Kidney (tissue), 14 donors: ENCODE results near the gene NOXO1. TPM values are rescaled to one million over a fixed set of nuclear protein-coding genes. Genes with fewer than 3 reads are reported as not detected.
"Not testable (repeated sequence)": the region's sequence is repeated elsewhere in the genome, so short reads cannot be mapped to it uniquely, and the experiment has no call there.

Experiments
- DNase-seq, 5 donors: peaks; one replicate each; pipeline ENCODE4 v3.0.0-alpha.2; 2013 to 2020
- FAIRE-seq: peaks from 2 replicates; lab custom pipeline; 2012; peaks lifted over from hg19 to GRCh38; lab: Jason Lieb, UNC
- H3K27ac ChIP-seq, 2 donors: one replicate each; pipeline ENCODE4 v1.7.0; 2013; ENCODE audit warnings: low read depth in 2 of 2, low read length in 2 of 2, inconsistent platforms in 1 of 2
- H3K27me3 ChIP-seq: one replicate; pipeline ENCODE4 v1.7.1; 2013; ENCODE audit warnings: low read length, inconsistent platforms; ENCODE audit not compliant: control insufficient read depth, insufficient read depth
- H3K36me3 ChIP-seq, 3 donors: one replicate each; pipeline versions ENCODE4 v1.7.0 to v1.7.1; 2013; ENCODE audit warnings: low read length in 3 of 3, control low read depth in 1 of 3, inconsistent platforms in 1 of 3; ENCODE audit not compliant: insufficient read depth in 3 of 3, control insufficient read depth in 2 of 3
- H3K4me1 ChIP-seq, 3 donors: one replicate each; pipeline versions ENCODE4 v1.7.0 to v1.7.1; 2013; ENCODE audit warnings: low read length in 3 of 3, inconsistent platforms in 1 of 3, low read depth in 1 of 3; ENCODE audit not compliant: control insufficient read depth in 2 of 3, insufficient read depth in 2 of 3
- H3K4me3 ChIP-seq, 3 donors: one replicate each; pipeline versions ENCODE4 v1.7.0 to v1.8.1; 2013; ENCODE audit warnings: low read length in 3 of 3, control low read depth in 1 of 3, inconsistent platforms in 1 of 3
- H3K9ac ChIP-seq, 3 donors: one replicate each; pipeline versions ENCODE4 v1.7.0 to v1.7.1; 2013; ENCODE audit warnings: low read length in 3 of 3, control low read depth in 1 of 3, inconsistent platforms in 1 of 3
- H3K9me3 ChIP-seq, 3 donors: one replicate each; pipeline versions ENCODE4 v1.7.0 to v1.7.1; 2013; ENCODE audit warnings: low read length in 3 of 3, control low read depth in 1 of 3, inconsistent platforms in 1 of 3; ENCODE audit not compliant: control insufficient read depth in 2 of 3, insufficient read depth in 1 of 3
- intact Hi-C: fragments of 100-400 bp; cut with DNase I; formaldehyde crosslinking; loops from one replicate; pipeline ENCODE4 v1.11.1; 2022
- polyA plus RNA-seq: library from polyadenylated mRNA; stranded (reverse); fragments of 350-450 nt; fragmentation: Illumina TruSeq; extraction: RNeasy Lipid Tissue Mini Kit (QIAGEN cat#74804); gene quantifications from one replicate; pipeline ENCODE4 v1.2.3, GENCODE V29; 2014; ENCODE audit warnings: low read depth, low replicate concordance; ENCODE audit not compliant: insufficient read depth
- total RNA-seq: library from RNA; stranded (reverse); fragmentation: NEBNext Ultra II Directional; extraction: Animal tissue kit (Norgen Biotek cat#: 25700); gene quantifications from one replicate; pipeline ENCODE4 v1.2.1, GENCODE V29; 2021
- TF ChIP-seq, protein P1 (sequence below): IDR thresholded peaks from 3 replicates; pipeline ENCODE4 v1.5.1; 2012; ENCODE audit warnings: mild to moderate bottlenecking, moderate library complexity, borderline replicate concordance; ENCODE audit not compliant: insufficient read depth; ENCODE audit errors: extremely low read depth
- donor health status: control.
- donor health status: control.
- donor health status: control.
- donor health status: control.
- donor health status: control.
- donor health status: DM: yes; HTN: yes; CAD: no.
- donor health status: Normal renal cell carcinoma (clear cell type).

NOXO1 gene
- total and polyA plus RNA-seq, 2 donors from 2014 or later: 0.57 to 0.58 TPM

- H3K9ac ChIP-seq: peak overlapping the region in 1 of 3 donors; percentile 91
- no peaks in the 10 kb centered on the region for H3K27me3 ChIP-seq
- intact Hi-C loops: no loop called here
- FAIRE-seq (no peak), DNase-seq (peak in 1 of 5 donors; percentile 64)
- no peak overlapping the region for H3K27ac ChIP-seq
- H3K9me3 ChIP-seq: no peaks in the 10 kb centered on the region
- H3K4me1 ChIP-seq: peaks cover 0 to 12% (median 12%) of the 10 kb centered on the region in 3 donors
- TF ChIP-seq, protein P1, sequence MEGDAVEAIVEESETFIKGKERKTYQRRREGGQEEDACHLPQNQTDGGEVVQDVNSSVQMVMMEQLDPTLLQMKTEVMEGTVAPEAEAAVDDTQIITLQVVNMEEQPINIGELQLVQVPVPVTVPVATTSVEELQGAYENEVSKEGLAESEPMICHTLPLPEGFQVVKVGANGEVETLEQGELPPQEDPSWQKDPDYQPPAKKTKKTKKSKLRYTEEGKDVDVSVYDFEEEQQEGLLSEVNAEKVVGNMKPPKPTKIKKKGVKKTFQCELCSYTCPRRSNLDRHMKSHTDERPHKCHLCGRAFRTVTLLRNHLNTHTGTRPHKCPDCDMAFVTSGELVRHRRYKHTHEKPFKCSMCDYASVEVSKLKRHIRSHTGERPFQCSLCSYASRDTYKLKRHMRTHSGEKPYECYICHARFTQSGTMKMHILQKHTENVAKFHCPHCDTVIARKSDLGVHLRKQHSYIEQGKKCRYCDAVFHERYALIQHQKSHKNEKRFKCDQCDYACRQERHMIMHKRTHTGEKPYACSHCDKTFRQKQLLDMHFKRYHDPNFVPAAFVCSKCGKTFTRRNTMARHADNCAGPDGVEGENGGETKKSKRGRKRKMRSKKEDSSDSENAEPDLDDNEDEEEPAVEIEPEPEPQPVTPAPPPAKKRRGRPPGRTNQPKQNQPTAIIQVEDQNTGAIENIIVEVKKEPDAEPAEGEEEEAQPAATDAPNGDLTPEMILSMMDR: no peak
- peaks cover 0 to 6% (median 6%) of the 10 kb centered on the region in 3 donors for H3K36me3 ChIP-seq
- H3K4me3 ChIP-seq: peak overlapping the region; percentile 24 to 81 (median 39)
These were observed 22.5 kb downstream of the NOXO1 start for GRCh38 chr16:1958715-1959268.

- H3K4me3 ChIP-seq, intact Hi-C loops, H3K27ac ChIP-seq, H3K27me3 ChIP-seq, H3K9me3 ChIP-seq, H3K9ac ChIP-seq, FAIRE-seq, H3K36me3 ChIP-seq, H3K4me1 ChIP-seq: not testable (repeated sequence)
- DNase-seq: peak in 1 of 5 donors; percentile 46
These were observed 23.2 kb downstream of the NOXO1 start for GRCh38 chr16:1958143-1958491.

GRCh38 chr16:1957434-1958142 lies 23.7 kb downstream of the NOXO1 start:
- H3K27me3 ChIP-seq, H3K9ac ChIP-seq, H3K36me3 ChIP-seq, intact Hi-C loops, H3K27ac ChIP-seq, DNase-seq, H3K4me3 ChIP-seq, H3K9me3 ChIP-seq, FAIRE-seq, H3K4me1 ChIP-seq: not testable (repeated sequence)

DNA sequence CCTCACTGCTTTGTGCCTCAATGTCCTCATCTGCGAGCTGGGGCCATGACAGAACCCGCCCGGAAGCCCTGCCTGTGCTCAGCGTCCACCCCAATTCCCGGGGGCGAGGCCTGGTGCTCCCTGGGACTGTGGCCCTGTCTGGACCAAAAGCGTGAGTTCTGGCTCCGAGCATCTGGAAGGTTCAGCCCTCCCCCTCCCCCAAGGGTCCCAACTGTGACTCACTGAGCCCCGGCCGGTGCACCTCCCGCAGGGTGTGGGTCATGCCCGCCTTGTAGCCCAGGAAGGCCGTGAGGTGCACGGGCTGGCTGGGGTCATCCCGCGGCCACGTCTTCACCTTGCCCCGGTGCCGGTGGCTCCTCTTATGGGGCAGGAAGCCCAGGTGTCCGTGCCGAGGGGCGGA lies 27.5 kb downstream of the NOXO1 start:
- DNase-seq: no peak
- no peak overlapping the region for H3K27ac ChIP-seq
- H3K4me1 ChIP-seq: peaks cover 0 to under 1% (median 0%) of the 10 kb centered on the region in 3 donors
- H3K9me3 ChIP-seq: no peaks in the 10 kb centered on the region
- TF ChIP-seq, protein P1: no peak
- no peak for FAIRE-seq
- H3K4me3 ChIP-seq: no peak overlapping the region
- no peak overlapping the region for H3K9ac ChIP-seq
- H3K36me3 ChIP-seq: no peaks in the 10 kb centered on the region
- intact Hi-C loops: no loop called here
- H3K27me3 ChIP-seq: no peaks in the 10 kb centered on the region
